Glutamatergic neuron (in vitro differentiated cells): ENCODE measurements around the gene PSMD11. TPM values are rescaled to one million over a fixed set of nuclear protein-coding genes. Genes with fewer than 3 reads are reported as not detected.
"Not testable (repeated sequence)": the region's sequence is repeated elsewhere in the genome, so short reads cannot be mapped to it uniquely, and the experiment has no call there.

ENCODE experiments used
- DNase-seq: peaks from one replicate; pipeline ENCODE4 v3.0.0; 2022
- H3K27ac Mint-ChIP-seq: one replicate; pipeline ENCODE4 v1.8.0; 2020; ENCODE audit warnings: mild to moderate bottlenecking, mixed read lengths, inconsistent platforms; ENCODE audit not compliant: unreplicated experiment
- H3K27me3 Mint-ChIP-seq: one replicate; pipeline ENCODE4 v1.8.0; 2020; ENCODE audit warnings: mild to moderate bottlenecking, moderate library complexity, mixed read lengths, inconsistent platforms; ENCODE audit not compliant: unreplicated experiment
- H3K36me3 Mint-ChIP-seq: one replicate; pipeline ENCODE4 v1.8.0; 2020; ENCODE audit warnings: mild to moderate bottlenecking, mixed read lengths, inconsistent platforms; ENCODE audit not compliant: unreplicated experiment
- H3K4me1 Mint-ChIP-seq: one replicate; pipeline ENCODE4 v1.8.0; 2020; ENCODE audit warnings: mild to moderate bottlenecking, low read depth, mixed read lengths, inconsistent platforms; ENCODE audit not compliant: unreplicated experiment
- H3K4me3 Mint-ChIP-seq: one replicate; pipeline ENCODE4 v1.8.0; 2020; ENCODE audit warnings: mild to moderate bottlenecking, mixed read lengths, inconsistent platforms; ENCODE audit not compliant: unreplicated experiment
- H3K9me3 Mint-ChIP-seq: one replicate; pipeline ENCODE4 v1.8.0; 2020; ENCODE audit warnings: mild to moderate bottlenecking, moderate library complexity, mixed read lengths, inconsistent platforms; ENCODE audit not compliant: unreplicated experiment
- CTCF ChIP-seq: fragments of 200-600 bp; sonication (generic); IDR thresholded peaks from one replicate; pipeline ENCODE4 v1.5.0; 2021; ENCODE audit not compliant: partially characterized antibody, unreplicated experiment
- long read RNA-seq: library from polyadenylated mRNA; unstranded; transcript quantifications from one replicate; pipeline ENCODE4 v2.0.0, GENCODE V29; 2020; ENCODE audit not compliant: unreplicated experiment
- total RNA-seq: library from RNA; stranded (reverse); fragmentation: NEBNext Ultra II Directional; extraction: Animal tissue kit (Norgen Biotek cat#: 25700); gene quantifications from one replicate; pipeline ENCODE4 v1.2.1, GENCODE V29; 2021; ENCODE audit not compliant: unreplicated experiment

PSMD11 gene
- total RNA-seq, result 94.1 TPM
- long read RNA-seq, full-length matches to known transcripts, result 166 of 175 reads
- long read RNA-seq, partial matches to known transcripts, result 0 of 175 reads
- long read RNA-seq, other reads (novel, unspliced or antisense), result 9 of 175 reads

GRCh38 chr17:32444301-32445073 lies at the start of gene PSMD11:
Gene PSMD11, plus strand, starts transcription at chr17:32444510. Its CDS starts 14 bp downstream, at chr17:32444524.
- TF ChIP-seq CTCF, result peak; percentile 90
- peaks cover 12% of the 10 kb centered on the region for H3K4me1 Mint-ChIP-seq
- DNase-seq, result peak; percentile 100
- H3K9me3 Mint-ChIP-seq, result peaks cover 3% of the 10 kb centered on the region
- H3K27me3 Mint-ChIP-seq, result peaks cover 7% of the 10 kb centered on the region
- H3K36me3 Mint-ChIP-seq, result no peaks in the 10 kb centered on the region
- peak within 1 kb of the TSS; percentile 85 for H3K4me3 Mint-ChIP-seq
- peak within 1 kb of the TSS; percentile 69 for H3K27ac Mint-ChIP-seq

GRCh38 chr17:32396343-32396742 lies 48.0 kb upstream of the PSMD11 start:
- Mint-ChIP-seq H3K4me1 (no peaks in the 10 kb centered on the region), H3K27ac (no peak overlapping the region), H3K27me3 (peaks cover 3% of the 10 kb centered on the region), H3K4me3 (no peak overlapping the region), H3K36me3 (peaks cover 7% of the 10 kb centered on the region), H3K9me3 (peaks cover 2% of the 10 kb centered on the region)
- DNase-seq, result no peak
- TF ChIP-seq CTCF, result no peak

GRCh38 chr17:32398946-32399345 lies 45.4 kb upstream of the PSMD11 start:
- Mint-ChIP-seq H3K4me1 (no peaks in the 10 kb centered on the region), H3K9me3 (peaks cover 2% of the 10 kb centered on the region), H3K36me3 (peaks cover 3% of the 10 kb centered on the region), H3K4me3 (no peak overlapping the region), H3K27ac (no peak overlapping the region), H3K27me3 (no peaks in the 10 kb centered on the region)
- DNase-seq, result no peak
- TF ChIP-seq CTCF, result no peak

GRCh38 chr17:32410085-32410484 lies 34.2 kb upstream of the PSMD11 start:
- not testable (repeated sequence) for DNase-seq, H3K9me3 Mint-ChIP-seq, H3K4me1 Mint-ChIP-seq, H3K27ac Mint-ChIP-seq, H3K27me3 Mint-ChIP-seq, H3K36me3 Mint-ChIP-seq, H3K4me3 Mint-ChIP-seq

- no peak for DNase-seq
- Mint-ChIP-seq H3K27me3 (no peaks in the 10 kb centered on the region), H3K9me3 (peaks cover 8% of the 10 kb centered on the region), H3K4me3 (no peak overlapping the region), H3K27ac (no peak overlapping the region), H3K4me1 (no peaks in the 10 kb centered on the region), H3K36me3 (peaks cover 14% of the 10 kb centered on the region)
- no peak for TF ChIP-seq CTCF
These were observed 17.4 kb upstream of the PSMD11 start for GRCh38 chr17:32426894-32427293.
